Measurements from ENCODE around the gene AKAP3.

Gene AKAP3

GRCh38 chr12:4648501-4649357 is at the start of gene AKAP3, which contains the start of gene NDUFA9:
Gene AKAP3 (minus strand): TSS chr12:4649051. CDS start chr12:4638196, 10,855 bp downstream.
Gene NDUFA9 (plus strand): TSS chr12:4649114. CDS start chr12:4649127, 13 bp downstream.
- peak; percentile 89 for DNase-seq (ENCODE audit: low spot score)

DNA sequence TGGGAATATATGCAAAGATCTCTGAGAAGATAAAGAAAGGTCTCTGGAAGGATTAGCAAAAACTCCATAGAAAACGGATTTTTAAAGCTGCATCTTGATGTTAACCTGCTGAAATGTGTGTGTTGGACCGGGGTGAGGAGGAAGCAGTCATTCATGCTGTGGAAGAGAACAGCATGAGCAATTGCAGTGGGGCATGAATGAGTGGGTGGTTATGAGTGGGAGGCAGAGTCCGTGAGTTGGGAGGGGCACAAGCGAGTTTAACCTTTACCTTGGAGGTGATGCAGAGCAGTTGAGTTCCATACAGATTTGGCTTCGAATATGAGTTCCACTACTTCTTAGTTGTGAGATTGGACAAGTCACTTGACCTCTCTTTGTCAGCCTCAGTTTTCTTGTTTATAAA is 41.9 kb upstream of the AKAP3 start:
- no peak for DNase-seq (ENCODE audit: low spot score)

DNA sequence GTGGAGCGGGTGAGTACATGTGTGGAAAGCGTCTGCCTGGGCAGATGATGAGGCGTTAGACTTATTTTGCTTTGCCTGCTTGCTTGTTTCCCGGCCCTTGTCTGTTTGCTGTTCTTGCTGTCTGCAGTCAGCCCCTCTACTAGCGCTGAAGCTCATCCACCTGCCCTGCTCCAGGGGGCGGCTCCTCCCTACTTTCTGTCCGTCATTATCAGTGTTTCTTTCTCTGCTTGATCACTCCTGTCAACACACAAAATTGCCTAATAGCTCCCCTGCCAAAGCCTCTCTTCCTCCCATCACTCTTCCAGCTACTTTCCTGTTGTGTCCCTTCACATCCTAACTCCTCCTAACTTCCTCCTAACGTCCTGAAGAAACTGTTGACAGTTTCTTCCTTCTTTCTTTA is 36.5 kb upstream of the AKAP3 start:
- no peak for DNase-seq (ENCODE audit: low spot score)

GRCh38 chr12:4681732-4682131 is 32.9 kb upstream of the AKAP3 start:
- DNase-seq (ENCODE audit: low spot score): no peak

- no peak for DNase-seq (ENCODE audit: low spot score)
Observed at GRCh38 chr12:4679711-4680110, 30.9 kb upstream of the AKAP3 start.

DNA sequence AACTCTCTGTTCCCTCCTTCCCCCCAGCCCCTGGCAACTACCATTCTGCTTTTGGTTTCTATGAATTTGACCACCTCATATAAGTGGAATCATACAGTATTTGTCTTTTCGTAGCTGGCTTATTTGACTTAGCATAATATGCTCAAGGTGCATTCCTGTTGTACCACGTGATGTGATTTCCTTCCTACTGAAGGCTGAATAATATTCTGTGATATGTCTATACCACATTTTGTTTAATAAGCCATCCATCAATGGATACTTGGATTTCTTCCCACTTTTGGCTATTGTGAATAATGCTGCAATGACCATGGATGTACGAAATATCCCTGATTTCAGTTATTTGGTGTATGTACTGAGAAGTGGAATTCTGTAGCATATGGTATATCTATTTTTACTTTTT is 16.4 kb upstream of the AKAP3 start:
- no peak for DNase-seq (ENCODE audit: low spot score)

- no peak for DNase-seq (ENCODE audit: low spot score)
Observed at GRCh38 chr12:4663971-4664505, 15.2 kb upstream of the AKAP3 start.

- DNase-seq (ENCODE audit: low spot score): no peak
Observed at GRCh38 chr12:4653691-4654090, 4.8 kb upstream of the AKAP3 start.

- DNase-seq (ENCODE audit: low spot score): no peak
Observed at GRCh38 chr12:4653257-4653656, 4.4 kb upstream of the AKAP3 start.

GRCh38 chr12:4649358-4649661 is 459 bp upstream of the AKAP3 start:
- no peak for DNase-seq (ENCODE audit: low spot score)

- peak; percentile 3 for DNase-seq (ENCODE audit: low spot score)
Observed at GRCh38 chr12:4648104-4648500, 749 bp downstream of the AKAP3 start.

- DNase-seq (ENCODE audit: low spot score): no peak
Observed at GRCh38 chr12:4645023-4645422, 3.8 kb downstream of the AKAP3 start.

DNA sequence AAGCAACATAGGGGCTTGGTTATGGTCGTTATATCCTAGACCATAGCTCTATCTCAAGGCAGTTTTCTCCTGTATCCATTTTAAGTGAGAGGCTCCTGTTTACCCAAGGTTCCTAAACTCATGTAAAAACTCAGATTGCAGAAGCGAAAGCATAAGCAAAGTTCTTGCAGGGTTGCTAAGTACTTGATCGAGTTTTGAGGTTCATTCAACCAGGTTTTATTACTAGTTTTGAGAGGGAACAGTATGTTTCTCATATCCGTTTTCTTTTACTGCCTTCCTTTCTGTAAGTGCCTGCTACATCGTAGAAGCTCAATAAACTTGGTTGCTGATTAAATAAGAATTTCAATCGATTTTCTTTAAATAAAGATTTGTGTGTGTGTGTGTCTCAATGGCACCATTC is 5.1 kb downstream of the AKAP3 start:
- no peak for DNase-seq (ENCODE audit: low spot score)

GRCh38 chr12:4630262-4630661 is 18.6 kb downstream of the AKAP3 start:
- no peak for DNase-seq (ENCODE audit: low spot score)

- DNase-seq (ENCODE audit: low spot score): no peak
Observed at GRCh38 chr12:4628406-4628805, 20.4 kb downstream of the AKAP3 start.

DNA sequence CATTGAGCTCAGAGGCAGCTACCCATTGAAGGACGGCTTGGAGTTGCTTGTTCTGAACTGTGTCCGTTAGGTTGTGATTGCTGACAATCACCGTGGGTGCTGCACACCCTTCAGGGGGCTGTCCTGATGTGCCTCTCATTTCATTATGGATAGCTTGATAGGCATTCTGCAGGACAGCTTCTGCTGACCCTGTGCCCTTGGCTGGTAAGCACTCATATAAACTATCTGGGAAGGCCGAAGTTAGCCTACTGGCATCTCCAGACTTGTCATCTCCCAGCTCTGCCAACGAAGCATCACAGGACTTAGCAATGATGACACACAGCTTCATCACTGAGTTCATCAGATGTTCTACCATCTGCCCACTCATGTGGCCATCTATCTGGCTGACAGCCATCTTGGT is 22.3 kb downstream of the AKAP3 start:
- DNase-seq (ENCODE audit: low spot score): no peak

DNA sequence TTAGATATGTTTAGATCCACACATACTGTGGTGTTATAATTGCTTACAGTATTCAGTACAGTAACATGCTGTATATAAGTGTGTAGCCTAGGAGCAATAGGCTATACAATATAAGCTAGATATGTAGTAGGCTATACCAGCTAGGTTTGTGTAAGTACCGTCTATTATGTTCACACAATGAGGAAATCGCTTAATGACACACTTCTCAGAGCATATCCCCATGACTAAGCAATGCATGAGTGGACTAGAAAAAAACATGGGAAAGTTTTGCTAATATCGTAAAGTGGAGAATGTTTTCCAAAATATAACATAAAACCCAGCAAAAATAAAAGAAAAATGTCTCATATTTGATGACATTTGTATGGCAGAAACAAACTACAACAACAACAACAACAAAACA is 27.3 kb downstream of the AKAP3 start:
- DNase-seq (ENCODE audit: low spot score): no peak

- DNase-seq (ENCODE audit: low spot score): no peak
Observed at GRCh38 chr12:4615667-4616066, 33.2 kb downstream of the AKAP3 start.

- DNase-seq (ENCODE audit: low spot score): no peak
Observed at GRCh38 chr12:4610481-4610880, 38.4 kb downstream of the AKAP3 start.

DNA sequence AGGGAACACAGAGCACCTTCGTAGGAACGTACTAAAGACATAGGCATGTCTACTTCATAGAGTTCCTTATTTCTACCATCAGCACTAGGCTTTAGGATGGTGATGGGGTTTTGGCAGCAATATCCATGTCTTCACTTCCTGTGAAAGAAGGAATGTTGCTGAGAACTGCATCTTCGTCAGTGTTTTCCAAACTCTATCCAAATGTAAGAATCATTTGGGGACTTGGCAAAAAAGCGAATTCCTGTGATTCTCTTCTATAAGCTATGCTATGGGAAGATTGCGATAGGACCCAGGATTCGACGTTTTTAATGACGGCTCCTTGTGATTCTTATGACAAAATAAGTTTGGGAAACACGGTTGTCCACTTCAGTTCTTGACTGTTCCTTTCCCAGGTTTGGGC is 39.8 kb downstream of the AKAP3 start:
- DNase-seq (ENCODE audit: low spot score): no peak

DNA sequence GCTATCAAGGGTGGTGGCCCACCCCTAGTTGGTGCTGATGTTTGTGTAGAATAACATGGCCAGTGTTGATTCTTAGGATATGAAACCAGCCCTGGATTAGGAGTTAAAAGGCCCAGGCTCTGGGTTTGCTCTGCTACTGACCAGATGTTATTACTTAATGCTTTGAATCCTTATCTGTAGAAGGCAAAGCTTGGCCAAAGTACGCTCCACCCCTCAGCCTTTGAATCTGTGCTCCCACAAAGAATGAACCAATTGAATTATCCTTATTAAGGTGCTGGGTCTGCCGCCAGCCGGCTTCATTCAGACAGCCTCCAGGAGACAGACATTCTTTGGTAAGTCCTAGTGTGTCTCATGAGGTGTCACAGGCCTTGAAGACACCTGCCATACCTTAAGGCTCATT is 41.8 kb downstream of the AKAP3 start:
- no peak for DNase-seq (ENCODE audit: low spot score)

DNA sequence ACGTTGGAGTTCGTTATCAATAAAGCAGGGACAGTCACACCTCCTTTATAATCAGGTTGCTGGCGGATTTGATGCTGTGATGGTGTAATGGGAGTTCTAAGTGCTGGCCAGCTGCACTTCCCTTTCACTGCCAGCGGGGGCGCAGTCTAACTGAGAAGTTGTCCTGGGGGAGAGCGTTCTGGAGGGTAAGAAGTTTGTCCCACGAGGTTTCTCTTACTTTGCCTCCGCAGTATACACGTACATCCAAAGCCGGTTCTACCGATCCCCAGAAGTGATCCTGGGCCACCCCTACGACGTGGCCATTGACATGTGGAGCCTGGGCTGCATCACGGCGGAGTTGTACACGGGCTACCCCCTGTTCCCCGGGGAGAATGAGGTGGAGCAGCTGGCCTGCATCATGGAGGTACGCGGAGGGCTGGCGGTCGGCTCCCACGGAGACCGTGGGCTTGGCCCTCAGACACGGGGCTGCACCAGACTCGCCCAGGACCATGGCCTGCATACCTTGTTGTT is 44.1 kb downstream of the AKAP3 start:
- peak; percentile 90 for DNase-seq (ENCODE audit: low spot score)

- DNase-seq (ENCODE audit: low spot score): no peak
Observed at GRCh38 chr12:4603946-4604345, 44.9 kb downstream of the AKAP3 start.

DNA sequence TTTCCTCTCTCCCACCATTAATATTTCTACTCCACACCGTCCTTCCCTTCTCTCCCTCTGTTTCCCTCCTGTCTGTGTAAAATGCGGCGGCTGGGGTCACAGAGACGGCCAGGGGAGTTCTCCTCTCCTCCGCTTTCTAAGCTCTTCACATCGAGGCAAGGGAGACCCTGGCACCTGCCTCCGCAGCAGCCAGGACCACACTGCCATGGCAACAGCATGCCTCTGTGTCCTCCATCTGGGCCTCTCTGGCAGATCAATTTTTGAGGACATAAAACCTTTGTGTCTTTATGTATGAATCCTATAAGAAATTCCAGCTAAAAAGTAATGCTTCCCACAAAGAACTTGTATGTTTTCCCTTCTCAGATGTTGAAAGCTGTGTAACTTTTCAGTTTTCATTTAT is 45.4 kb downstream of the AKAP3 start:
- DNase-seq (ENCODE audit: low spot score): no peak
